Cardiac muscle cell (in vitro differentiated cells and primary cell): ENCODE measurements around the gene HLA-DMB. TPM values are rescaled to one million over a fixed set of nuclear protein-coding genes. Genes with fewer than 3 reads are reported as not detected.

Experiments
- DNase-seq, 2 donors: peaks; one replicate each; pipeline versions ENCODE4 v3.0.0 to v3.0.0-alpha.2; 2010 to 2017; ENCODE audit warnings: low read depth in 1 of 2, low spot score in 1 of 2
- H3K27ac ChIP-seq: fragments of 200-600 bp; sonication (generic); 2 replicates; pipeline ENCODE4 v1.5.1; 2016
- H3K27me3 ChIP-seq: fragments of 200-600 bp; sonication (generic); 2 replicates; pipeline ENCODE4 v1.6.0; 2016; ENCODE audit warnings: control low read depth
- H3K36me3 ChIP-seq: fragments of 200-600 bp; sonication (generic); 2 replicates; pipeline ENCODE4 v1.5.1; 2016; ENCODE audit warnings: control low read depth
- H3K4me1 ChIP-seq: fragments of 200-600 bp; sonication (generic); 2 replicates; pipeline ENCODE4 v1.8.1; 2017; ENCODE audit warnings: low read depth, mild to moderate bottlenecking, mixed run types
- H3K4me3 ChIP-seq: fragments of 200-600 bp; sonication (generic); 2 replicates; pipeline ENCODE4 v1.5.1; 2016; ENCODE audit warnings: mild to moderate bottlenecking
- H3K9me3 ChIP-seq: fragments of 200-600 bp; sonication (generic); 2 replicates; pipeline ENCODE4 v1.5.1; 2017; ENCODE audit warnings: low read depth, mild to moderate bottlenecking, control low read depth
- CTCF ChIP-seq: IDR thresholded peaks from 2 replicates; pipeline ENCODE4 v1.5.1; 2012; ENCODE audit warnings: low read depth, mild to moderate bottlenecking, low read length
- polyA plus RNA-seq: library from polyadenylated mRNA; unstranded; fragments of >200 nt; fragmentation: Nextera tagmentation; extraction: Ambion mirVana; gene quantifications from 2 replicates; pipeline ENCODE4 v1.2.1, GENCODE V29; 2016
- total RNA-seq: library from RNA; depleted of rRNA; stranded (reverse); fragments of >200 nt; gene quantifications from 2 replicates; pipeline ENCODE4 v1.2.3, GENCODE V29; 2016

HLA-DMB gene
- total and polyA plus RNA-seq, 2 experiments from 2014 or later: not detected

- TF ChIP-seq CTCF: peak; percentile 41
- H3K27ac ChIP-seq: no peak overlapping the region
- DNase-seq: peak; percentile 24 to 26
These were observed 14.4 kb upstream of the HLA-DMB start for GRCh38 chr6:32954986-32955802.

GRCh38 chr6:32954267-32954666 lies 13.4 kb upstream of the HLA-DMB start:
- Histone ChIP-seq H3K36me3 (no peaks in the 10 kb centered on the region), H3K27me3 (no peaks in the 10 kb centered on the region), H3K4me3 (no peak overlapping the region), H3K9me3 (no peaks in the 10 kb centered on the region), H3K4me1 (no peaks in the 10 kb centered on the region), H3K27ac (no peak overlapping the region)
- no peak for TF ChIP-seq CTCF
- DNase-seq: no peak

More at GRCh38 chr6:32954986-32955802, 14.4 kb upstream of the HLA-DMB start:
- H3K4me3 ChIP-seq: no peak overlapping the region
- no peaks in the 10 kb centered on the region for H3K36me3 ChIP-seq
- H3K27me3 ChIP-seq: no peaks in the 10 kb centered on the region
- no peaks in the 10 kb centered on the region for H3K9me3 ChIP-seq
- no peaks in the 10 kb centered on the region for H3K4me1 ChIP-seq

- H3K4me3 ChIP-seq: no peak overlapping the region
- TF ChIP-seq CTCF: no peak
These were observed 12.9 kb upstream of the HLA-DMB start for GRCh38 chr6:32953775-32954174.

GRCh38 chr6:32952817-32953739 lies 12.2 kb upstream of the HLA-DMB start, which contains the start of gene HLA-DMA:
Gene HLA-DMA, minus strand, starts transcription at chr6:32953097. Its CDS starts 61 bp downstream, at chr6:32953036.
- H3K36me3 ChIP-seq: no peaks in the 10 kb centered on the region
- H3K9me3 ChIP-seq: no peaks in the 10 kb centered on the region
- peak; percentile 79 to 98 for DNase-seq
- H3K4me3 ChIP-seq: no peak within 1 kb of the TSS
- H3K27ac ChIP-seq: no peak within 1 kb of the TSS
- peak; percentile 83 for TF ChIP-seq CTCF
- no peaks in the 10 kb centered on the region for H3K27me3 ChIP-seq
- H3K4me1 ChIP-seq: no peaks in the 10 kb centered on the region

More at GRCh38 chr6:32953775-32954174, 12.9 kb upstream of the HLA-DMB start:
- Histone ChIP-seq H3K27ac (no peak overlapping the region), H3K4me1 (no peaks in the 10 kb centered on the region), H3K27me3 (no peaks in the 10 kb centered on the region), H3K9me3 (no peaks in the 10 kb centered on the region), H3K36me3 (no peaks in the 10 kb centered on the region)
- DNase-seq: no peak

GRCh38 chr6:32950449-32950848 lies 9.6 kb upstream of the HLA-DMB start:
- DNase-seq: no peak
- H3K27me3 ChIP-seq: no peaks in the 10 kb centered on the region
- no peaks in the 10 kb centered on the region for H3K4me1 ChIP-seq
- H3K9me3 ChIP-seq: no peaks in the 10 kb centered on the region
- no peak for TF ChIP-seq CTCF
- H3K4me3 ChIP-seq: no peak overlapping the region
- no peak overlapping the region for H3K27ac ChIP-seq
- no peaks in the 10 kb centered on the region for H3K36me3 ChIP-seq
